ENCODE results near the gene SETD1A.
A peak's percentile ranks its signal among the peaks of the same experiment; 100 is the strongest.

The SETD1A gene

GRCh38 chr16:30983898-30984610 lies 26.5 kb downstream of the SETD1A start:
- no peak for DNase-seq

GRCh38 chr16:30984669-30985400 lies 27.3 kb downstream of the SETD1A start, which contains the start of gene HSD3B7:
HSD3B7 (plus strand) TSS chr16:30985207; CDS start chr16:30985659, 452 bp downstream.
- DNase-seq = peak; percentile 67

GRCh38 chr16:30985401-30986128 lies 28.0 kb downstream of the SETD1A start:
- no peak for DNase-seq

- DNase-seq = no peak
These were observed 28.8 kb downstream of the SETD1A start for GRCh38 chr16:30986129-30986991.

- no peak for DNase-seq
These were observed 30.1 kb downstream of the SETD1A start for GRCh38 chr16:30987581-30988190.

- no peak for DNase-seq
These were observed 32.0 kb downstream of the SETD1A start for GRCh38 chr16:30989469-30990047.

GRCh38 chr16:30990105-30990504 lies 32.6 kb downstream of the SETD1A start:
- DNase-seq = no peak

- no peak for DNase-seq
These were observed 33.5 kb downstream of the SETD1A start for GRCh38 chr16:30991052-30991451.

- no peak for DNase-seq
These were observed 34.8 kb downstream of the SETD1A start for GRCh38 chr16:30992276-30992780.

- DNase-seq = no peak
These were observed 35.6 kb downstream of the SETD1A start for GRCh38 chr16:30992931-30993816.

GRCh38 chr16:30995927-30996323 lies 38.4 kb downstream of the SETD1A start:
- no peak for DNase-seq

- DNase-seq = no peak
These were observed 38.9 kb downstream of the SETD1A start for GRCh38 chr16:30996324-30996984.

- DNase-seq = no peak
These were observed 39.6 kb downstream of the SETD1A start for GRCh38 chr16:30996985-30997724.

GRCh38 chr16:30997725-30998711 lies 40.5 kb downstream of the SETD1A start:
- DNase-seq = peak; percentile 83

GRCh38 chr16:30998852-30999761 lies 41.6 kb downstream of the SETD1A start:
- no peak for DNase-seq

- DNase-seq = no peak
These were observed 43.3 kb downstream of the SETD1A start for GRCh38 chr16:31000671-31001382.

All from amniotic stem cell (primary cell).